GM19193 (cell line): ENCODE measurements around the gene TMEM38B.

ENCODE experiments used
- POLR2A ChIP-seq: IDR thresholded peaks from 4 replicates; pipeline ENCODE4 v1.6.1; 2011; ENCODE audit not compliant: insufficient read depth, insufficient read length; ENCODE audit errors: extremely low read depth

Gene TMEM38B

DNA sequence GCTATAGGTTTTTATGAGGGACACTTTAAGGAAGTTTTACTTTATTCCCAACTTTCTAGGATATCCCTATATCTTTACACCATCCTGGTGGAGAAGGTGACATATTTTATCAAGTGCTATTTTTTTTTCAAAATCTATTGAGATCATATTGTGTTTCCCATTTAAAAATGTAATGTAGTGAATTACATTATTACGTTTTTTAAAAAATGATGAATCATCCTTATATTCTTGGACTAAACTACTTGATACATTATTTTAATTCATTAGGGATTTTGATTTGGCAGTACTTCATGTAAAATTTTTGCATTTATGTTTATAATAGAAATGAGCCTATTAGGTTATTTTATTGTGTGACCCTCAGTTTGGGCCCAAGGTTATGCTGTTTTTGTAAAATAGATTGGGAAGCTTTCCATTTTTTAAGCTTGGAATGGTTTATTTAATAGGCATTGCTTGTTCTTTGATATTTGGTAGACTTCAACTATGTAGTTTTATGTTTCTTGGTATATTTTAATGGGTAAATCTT, 4.1 kb downstream of the TMEM38B start:
- TF ChIP-seq POLR2A: no peak

DNA sequence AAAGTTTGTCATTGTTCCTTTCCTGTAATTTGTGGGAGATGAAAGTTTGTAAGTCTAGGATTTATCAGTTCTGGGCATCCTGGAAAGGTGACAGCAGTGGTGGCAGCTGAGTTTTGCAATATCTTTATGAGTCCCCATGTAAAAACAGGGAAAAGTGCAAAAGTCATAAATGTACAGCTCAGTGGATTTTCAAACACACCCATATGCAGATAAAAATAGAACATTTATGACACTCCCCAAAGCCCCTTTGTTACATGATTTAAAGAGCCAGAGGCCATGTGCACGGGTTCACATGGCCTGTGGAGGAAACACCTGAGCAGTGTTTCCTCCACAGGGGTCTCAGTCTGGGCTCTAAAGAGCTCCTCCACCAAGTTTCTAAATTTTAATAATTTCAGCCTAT, 6.3 kb downstream of the TMEM38B start:
- TF ChIP-seq POLR2A: no peak

- no peak for TF ChIP-seq POLR2A
These were observed 6.8 kb downstream of the TMEM38B start for GRCh38 chr9:105701145-105701544.

GRCh38 chr9:105702207-105702606, 7.9 kb downstream of the TMEM38B start:
- no peak for TF ChIP-seq POLR2A

GRCh38 chr9:105706156-105706555, 11.8 kb downstream of the TMEM38B start:
- TF ChIP-seq POLR2A: no peak

DNA sequence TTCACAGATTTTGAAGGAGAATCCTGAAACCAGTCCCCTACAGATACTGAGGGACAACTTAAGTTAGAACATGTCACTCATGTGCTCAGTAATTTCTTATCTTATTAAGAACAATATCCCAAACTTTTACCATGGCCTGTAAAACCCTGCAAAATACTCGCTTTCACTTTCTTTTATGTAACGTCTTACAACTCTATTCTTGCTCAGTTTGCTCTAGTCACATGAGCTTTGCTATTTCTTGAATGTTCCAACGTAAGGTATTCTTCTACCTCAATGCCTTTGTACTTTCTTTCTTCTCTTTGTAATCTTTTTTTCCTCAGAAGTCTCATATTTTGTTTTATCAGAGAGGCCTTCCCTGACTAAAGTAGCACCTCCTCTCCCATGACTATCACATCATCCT, 14.1 kb downstream of the TMEM38B start:
- no peak for TF ChIP-seq POLR2A

- TF ChIP-seq POLR2A: no peak
These were observed 16.3 kb downstream of the TMEM38B start for GRCh38 chr9:105710638-105711037.

GRCh38 chr9:105711867-105712266, 17.5 kb downstream of the TMEM38B start:
- no peak for TF ChIP-seq POLR2A

- TF ChIP-seq POLR2A: no peak
These were observed 18.0 kb downstream of the TMEM38B start for GRCh38 chr9:105712297-105712696.

DNA sequence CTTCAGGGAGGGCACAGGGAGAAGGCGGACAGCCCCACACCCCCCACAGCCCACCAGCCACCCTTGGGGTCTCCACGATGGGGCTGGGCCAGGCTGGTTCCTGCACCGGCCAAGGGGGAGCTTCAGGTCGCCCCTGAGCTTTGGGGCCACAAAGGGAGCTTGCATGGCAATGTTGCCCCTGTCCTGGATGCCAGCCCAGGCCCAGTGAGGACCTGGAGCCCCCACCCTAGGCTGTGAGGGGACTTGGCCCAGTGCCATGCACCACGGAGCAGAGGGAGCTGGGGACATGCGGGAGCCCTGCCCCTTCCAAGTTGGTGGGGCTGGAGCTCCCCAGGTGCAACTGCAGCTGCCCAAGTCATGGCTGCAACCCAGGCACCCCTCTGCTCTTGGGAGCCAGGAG, 18.4 kb downstream of the TMEM38B start:
- no peak for TF ChIP-seq POLR2A

DNA sequence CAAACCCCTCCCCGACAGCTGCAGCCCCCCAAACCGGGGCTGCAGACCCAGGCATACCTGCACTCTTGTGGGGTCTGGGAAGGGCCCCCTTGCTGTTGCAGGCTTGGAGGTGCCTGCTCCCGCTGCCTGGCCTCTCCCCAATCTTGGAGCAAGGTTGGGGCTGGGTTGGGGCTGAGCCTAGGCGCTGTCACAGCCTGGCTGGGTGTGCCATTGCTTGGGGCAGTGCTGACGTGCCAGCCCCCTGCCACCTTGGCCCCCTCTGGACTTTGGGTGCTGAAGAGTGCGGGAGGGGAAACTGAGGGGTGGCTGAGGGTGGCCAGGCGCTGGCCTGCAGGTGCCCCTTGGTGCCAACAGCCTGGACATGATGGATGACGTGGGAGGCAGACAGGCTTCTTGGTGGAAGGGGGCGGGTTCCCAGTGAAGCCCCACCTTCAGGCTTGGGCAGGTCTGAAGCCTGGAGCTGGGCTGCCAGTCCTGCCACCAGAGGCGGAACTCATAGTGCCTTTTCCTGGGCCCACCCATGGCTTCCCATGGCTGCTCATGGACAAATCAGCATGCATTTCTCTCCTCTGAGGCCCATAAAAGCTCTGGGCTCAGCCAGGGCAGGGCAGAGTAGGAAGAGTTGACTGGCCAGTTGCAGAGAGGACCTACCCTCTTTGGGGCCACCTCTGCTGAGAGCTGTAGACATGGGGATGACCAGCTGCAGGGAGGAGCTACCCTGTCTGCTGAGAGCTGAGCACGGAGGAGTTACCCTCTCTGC, 19.1 kb downstream of the TMEM38B start:
- TF ChIP-seq POLR2A: no peak

- no peak for TF ChIP-seq POLR2A
These were observed 19.6 kb downstream of the TMEM38B start for GRCh38 chr9:105714020-105714331.

- TF ChIP-seq POLR2A: no peak
These were observed 21.8 kb downstream of the TMEM38B start for GRCh38 chr9:105716146-105716545.

GRCh38 chr9:105722099-105722498, 27.8 kb downstream of the TMEM38B start:
- TF ChIP-seq POLR2A: no peak

DNA sequence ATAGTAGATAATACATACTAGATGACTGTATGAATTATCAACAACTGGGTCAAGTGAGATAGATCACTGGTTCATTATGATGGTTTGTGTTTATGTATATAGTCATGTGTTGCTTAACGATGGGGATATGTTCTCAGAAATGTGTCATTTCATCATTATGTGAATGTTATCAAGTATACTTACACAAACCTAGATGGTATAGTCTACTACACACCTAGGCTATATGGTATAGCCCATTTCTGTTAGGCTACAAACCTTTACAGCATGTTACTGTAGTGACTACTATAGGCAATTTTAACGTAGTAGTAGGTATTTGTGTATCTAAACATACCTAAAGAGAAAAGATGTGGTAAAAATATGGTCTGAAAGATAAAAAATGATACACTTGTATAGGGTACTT, 31.0 kb downstream of the TMEM38B start:
- no peak for TF ChIP-seq POLR2A

GRCh38 chr9:105735366-105735765, 41.0 kb downstream of the TMEM38B start:
- no peak for TF ChIP-seq POLR2A

- no peak for TF ChIP-seq POLR2A
These were observed 42.9 kb downstream of the TMEM38B start for GRCh38 chr9:105737205-105737604.
